Kasumi-1 (cell line): ENCODE results near the gene ID3.

Experiments
- DNase-seq, 2 experiments: peaks; one replicate each; lab custom pipeline; 2025; lab: John Stamatoyannopoulos, UW

Gene ID3

DNA sequence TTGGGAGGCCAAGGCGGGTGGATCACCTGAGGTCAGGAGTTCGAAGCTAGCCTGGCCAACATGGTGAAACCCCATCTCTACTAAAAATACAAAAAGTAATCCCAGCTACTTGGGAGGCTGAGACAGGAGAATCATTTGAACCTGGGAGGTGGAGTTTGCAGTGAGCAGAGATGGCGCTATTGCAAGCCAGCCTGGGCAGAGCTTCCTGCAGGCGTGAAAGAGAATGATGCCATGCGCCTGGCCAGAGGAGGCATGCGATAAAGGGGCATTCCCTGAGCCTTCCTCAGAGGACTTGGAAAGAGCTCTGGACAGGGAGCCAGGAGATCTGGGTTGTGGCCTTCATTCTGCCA is 31.4 kb downstream of the ID3 start:
- no peak for DNase-seq

DNA sequence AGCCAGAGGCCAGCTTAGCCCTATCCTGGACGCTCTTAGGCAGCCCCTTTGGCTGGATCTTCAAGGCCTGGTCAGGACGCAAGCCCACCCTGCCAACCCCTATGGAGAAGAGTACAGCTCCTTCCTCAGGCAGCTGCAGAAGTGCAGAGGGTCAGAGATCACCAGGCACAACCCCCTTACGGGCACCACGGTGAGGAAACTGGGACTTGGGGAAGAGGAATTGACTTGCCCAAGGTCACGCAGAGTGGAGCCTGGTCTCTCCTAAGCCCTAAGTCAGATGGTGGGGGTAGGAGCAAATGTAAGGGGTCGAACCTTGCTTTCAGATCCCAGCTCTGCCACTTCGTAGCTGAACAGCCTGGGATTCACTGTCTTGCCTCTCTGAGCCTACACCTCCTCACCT is 31.9 kb downstream of the ID3 start:
- DNase-seq, result no peak

DNA sequence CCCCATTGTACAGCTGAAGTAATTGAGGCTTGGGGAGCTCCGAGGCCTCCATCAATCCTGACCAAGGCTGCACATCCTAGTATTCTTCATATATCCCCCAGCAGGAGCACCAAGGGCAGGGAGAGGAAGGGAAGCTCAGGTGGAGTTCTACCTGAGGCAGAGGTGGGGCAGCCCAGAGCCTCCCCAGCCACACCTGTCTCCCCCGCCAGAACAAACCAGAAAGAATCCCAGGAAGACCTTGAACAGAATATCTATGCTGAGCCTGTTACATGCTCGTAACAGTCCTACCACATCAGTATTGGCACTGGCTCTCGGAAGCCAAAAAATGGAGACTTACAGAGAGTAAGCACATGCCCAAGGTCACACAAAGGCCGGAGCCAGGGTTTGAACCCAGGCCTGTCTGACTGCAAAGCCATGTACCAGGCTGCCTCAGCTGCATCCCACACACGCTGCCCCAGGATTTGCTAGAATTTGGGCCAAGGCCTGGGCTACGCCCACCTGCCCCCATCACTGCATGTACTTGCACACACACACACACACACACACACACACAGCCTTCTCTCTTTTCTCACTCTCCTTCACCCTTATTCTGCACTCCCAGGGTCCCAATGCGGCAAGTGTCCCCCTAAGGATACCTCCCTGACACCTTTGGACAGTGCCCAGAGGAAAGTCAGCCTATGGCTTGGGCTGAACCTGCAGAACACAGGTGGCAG is 32.8 kb downstream of the ID3 start:
- DNase-seq, result no peak

DNA sequence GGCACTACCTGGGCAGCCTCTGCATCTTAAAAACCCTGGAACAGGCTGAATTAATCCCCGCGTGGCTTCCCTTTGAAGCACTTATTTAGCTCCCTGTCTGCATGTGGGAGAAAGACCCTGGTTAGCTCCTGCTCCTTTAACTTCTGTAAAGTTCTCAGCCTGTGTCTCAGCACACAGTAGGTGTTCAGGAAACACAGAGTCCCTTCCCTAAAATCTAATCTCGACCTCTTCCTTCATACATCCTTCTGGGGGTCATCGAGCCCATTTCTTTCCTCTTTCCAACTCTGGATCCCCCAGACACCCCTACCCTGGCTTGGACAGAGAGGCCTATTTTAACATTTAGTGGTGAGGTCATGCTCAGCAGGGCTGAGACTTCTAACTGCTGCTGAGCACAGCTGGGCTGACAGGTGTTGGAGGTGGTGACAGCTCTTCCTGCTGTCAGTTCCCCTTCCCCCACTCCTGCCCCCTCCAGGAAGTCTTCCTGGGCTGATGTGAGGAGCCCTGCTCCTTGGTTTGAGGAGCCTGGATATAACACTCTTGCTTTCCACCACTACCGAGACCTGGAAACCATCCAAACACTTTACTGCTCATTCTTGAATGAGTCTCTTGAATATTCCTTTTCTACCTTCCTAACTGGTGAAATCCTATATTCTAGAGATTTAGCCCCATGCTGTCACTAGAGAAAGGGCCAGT is 33.6 kb downstream of the ID3 start:
- DNase-seq, result no peak

DNA sequence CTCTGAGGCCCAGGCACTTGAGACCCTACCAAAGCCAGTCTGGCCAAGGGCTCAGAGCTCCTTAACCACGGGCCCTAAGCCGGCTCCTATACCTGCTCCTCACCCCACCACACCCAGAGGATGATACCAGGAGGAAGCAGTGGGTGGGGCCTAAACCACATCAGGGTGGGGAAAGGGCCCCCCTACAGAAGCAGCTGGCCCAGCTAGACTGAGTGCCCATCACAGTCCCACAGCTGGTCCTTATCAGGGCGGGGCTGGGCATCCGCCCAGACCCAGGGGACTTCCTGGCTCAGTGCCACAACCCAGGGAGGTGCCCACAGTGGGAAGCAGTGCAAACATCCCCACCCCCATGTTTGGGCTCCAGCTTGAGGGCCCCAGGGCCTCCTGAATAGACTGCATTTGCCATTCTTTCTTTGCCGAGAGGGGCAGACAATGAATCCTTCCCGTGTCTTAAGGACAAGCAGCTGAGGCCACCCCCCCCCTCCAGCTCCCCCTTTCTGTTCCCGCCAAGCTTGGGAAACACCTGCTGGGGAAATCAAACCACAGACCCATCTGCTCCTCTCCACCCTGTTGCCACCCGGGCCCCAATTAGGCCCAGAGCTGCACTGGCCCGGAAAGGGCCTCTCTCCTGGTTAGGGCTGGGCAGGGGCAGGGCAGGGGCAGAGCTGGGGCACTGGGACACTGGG is 34.4 kb downstream of the ID3 start:
- no peak for DNase-seq

DNA sequence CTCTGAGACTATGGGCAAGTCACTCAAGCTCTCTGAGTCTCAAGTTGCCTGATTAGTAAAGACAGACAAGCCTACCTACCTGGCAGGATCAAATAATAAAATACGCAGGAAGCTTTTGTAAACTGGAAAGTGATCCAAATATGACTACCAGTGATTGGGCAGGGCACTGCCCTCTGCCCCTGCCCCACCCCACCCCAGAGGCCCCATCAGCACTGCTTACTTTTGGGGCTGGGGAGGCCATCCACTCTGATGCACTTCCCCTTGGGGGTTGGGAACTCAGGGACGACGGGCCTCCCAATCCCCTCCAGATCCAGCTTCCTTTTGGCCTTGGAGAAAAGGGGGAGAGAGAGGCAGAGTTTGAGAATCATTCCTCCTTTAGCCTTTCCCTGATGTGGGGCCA is 35.1 kb downstream of the ID3 start:
- DNase-seq, result no peak

DNA sequence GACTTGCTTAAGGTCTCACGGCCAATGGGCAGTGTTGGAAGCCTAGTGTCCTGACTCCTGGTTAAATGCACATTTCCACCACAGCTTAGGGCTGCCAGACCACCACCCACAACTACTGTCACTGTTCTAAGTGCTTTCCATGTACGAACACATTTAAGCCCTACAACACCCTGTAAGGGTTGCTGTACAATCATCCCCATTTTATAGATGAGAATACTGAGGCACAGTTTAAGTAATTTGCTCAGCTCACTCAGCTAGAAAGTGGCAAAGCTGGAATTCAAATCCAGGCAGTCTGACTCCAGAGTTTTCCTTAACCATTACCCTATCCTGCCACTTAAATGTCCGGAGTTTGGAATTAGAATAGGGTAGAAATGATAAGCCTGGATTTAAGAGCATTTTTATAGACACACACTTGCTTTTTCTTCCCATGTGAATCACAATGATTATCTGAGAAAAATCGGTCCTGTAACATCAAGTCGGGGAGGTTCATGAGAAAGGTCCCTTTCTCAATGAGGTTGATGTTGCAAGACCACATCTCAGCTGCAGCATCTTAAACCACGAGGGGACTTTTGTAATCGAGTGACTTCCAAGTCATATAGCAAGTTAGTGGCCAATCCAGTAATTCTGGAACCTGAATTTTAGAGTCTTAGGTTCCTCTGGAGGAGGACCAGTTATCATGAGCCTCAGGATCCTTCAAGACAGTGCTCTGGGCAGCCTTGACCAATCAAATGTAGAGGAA is 36.9 kb downstream of the ID3 start:
- DNase-seq, result no peak

DNA sequence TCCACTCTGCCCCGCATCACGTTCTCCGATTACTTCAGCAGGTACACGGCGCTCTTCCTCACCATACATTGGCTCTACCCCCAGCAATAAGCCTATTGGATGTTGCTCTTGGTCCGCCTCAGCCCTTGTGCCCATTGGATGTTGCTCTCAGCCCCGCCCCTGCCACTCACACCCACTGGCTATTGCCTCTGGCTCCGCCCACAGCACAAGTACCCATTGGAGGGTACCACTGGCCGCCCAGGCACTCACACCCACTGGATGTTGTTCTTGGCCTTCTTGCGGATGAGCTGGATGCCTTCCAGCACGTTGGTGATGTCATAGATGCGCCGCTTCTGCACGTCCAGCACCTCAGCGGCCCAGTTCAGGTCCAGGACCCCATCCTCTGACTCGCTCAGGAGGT is 37.7 kb downstream of the ID3 start:
- no peak for DNase-seq

DNA sequence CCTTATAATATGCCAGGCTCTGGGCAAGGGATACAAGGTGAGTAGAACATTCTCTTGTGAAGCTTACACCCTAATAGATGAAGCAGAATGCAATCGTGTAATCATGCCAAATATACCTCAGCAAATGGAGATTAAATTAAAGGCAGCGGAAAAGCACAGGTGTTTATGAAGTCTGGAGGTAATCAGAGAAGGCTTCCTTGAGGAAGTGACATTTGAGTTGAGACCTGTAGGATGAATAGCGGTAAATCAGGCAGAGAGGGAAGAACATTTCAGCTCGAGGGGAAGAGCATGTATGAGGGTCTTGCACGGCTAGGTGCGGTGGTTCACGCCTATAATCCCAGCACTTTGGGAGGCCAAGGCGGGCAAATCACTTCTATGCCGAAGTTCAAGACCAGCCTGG is 41.7 kb downstream of the ID3 start:
- DNase-seq, result no peak

DNA sequence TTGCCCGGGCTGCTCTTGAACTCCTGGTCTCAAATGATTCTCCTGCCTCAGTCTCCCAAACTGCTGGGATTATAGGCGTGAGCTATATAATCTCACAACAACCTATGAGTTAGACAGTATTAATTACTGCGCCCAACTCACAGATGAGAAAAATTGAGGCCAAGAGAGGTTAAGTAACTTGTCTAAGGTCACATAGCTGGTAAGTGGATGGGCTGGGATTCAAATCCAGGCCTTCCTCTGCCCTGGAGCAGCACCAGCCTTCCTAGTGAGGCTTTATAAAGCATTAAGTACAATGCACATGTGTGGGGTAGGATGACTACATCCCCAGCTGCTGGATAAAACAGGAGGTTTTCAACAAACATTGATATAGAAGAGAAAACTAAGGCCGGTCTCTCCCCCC is 43.4 kb downstream of the ID3 start:
- no peak for DNase-seq

DNA sequence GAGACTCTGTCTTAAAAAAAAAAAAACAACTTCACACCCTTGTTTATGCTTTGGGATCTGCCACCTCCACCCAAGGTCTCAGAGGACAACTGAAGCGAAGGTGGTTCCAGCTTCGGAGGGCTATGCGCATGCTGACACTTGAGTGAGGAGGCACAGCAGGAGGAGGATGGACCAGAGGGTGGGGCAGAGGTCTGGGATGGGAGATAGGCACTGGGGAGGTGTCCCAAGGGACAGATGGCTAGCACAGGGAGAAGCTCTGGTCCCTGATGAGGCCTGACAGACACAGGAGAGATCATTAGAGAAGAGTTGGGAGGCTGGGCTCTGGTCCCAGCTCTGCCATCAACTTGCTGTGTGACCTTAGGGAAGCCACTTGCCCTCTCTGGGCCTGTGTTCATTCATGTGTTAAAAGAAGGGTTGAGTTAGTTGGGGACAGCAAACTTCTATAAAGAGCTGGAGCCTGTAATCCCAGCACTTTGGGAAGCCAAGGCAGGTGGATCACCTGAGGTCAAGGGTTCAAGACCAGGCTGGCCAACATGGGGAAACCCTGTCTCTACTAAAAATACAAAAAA is 45.1 kb downstream of the ID3 start:
- no peak for DNase-seq

DNA sequence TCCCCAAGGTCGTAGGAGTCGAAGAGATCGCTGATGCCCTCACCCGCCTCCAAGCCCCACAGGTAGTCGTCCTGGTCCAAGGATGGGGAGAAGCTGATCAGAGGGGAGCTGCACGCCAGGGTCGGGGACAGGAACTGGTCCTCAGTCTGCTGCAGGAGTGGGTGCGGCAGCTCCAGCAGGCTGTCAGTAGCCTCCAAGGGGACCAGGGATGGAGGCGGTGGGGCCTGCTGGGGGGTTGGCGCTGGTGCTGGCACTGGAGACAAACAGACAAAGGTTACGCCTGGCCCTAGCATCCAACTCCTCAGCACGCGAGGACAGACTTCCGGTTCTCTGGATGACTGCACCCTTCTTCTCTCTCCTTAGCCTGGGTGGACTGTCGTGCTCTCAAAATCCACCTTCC is 49.4 kb downstream of the ID3 start:
- no peak for DNase-seq
